Measurements from ENCODE around the gene OVAAL.

DNA sequence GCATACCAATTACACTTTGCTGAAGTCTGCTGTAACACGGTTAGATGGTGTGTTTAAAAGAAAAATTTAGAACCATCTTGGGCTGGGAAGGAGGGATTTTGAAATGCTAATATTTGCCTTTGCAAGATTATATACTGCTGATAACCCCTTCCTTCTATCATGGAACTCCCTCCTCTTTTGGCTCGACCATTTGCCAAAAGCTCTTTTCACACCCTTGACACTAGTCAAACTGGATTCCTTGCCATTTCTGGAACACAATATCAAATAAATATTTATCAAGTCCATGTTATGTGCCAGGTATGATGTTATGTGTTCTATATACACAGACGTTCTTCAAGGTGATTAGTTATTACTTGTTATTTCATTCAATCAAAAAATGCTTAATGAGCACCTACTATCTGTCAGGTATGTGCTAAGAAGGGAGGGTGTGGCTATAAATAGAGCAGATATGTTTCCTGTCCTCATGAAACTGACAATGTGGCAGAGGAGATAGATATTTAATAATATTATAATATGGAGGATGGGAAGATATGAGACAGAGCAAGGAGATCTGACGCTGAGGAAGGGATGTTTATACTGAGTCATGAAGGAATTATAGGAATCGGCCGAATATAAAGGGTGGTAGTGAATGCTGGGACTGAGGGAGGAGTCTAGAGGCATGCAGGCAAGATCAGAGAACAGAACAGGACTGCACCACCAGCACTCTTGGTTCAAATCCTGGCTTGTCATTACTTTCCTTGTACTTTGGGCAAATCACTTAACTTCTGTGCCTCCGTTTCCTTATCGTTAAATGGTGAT is 56.9 kb downstream of the OVAAL start:
- no peak for TF ChIP-seq POLR2AphosphoS5 (IDR thresholded peaks at IDR 0.05; ENCODE audit: borderline replicate concordance, low read depth, low read length)
- no peak for TF ChIP-seq EZH2 (IDR thresholded peaks at IDR 0.05)
- TF ChIP-seq FOXP2 (optimal IDR thresholded peaks at IDR 0.05; ENCODE audit: control extremely low read depth, extremely low read length, insufficient read depth) = no peak

Data from SK-N-MC (cell line).